Omental fat pad (tissue), 4 donors: ENCODE data around the gene PSORS1C2. TPM values are rescaled to one million over a fixed set of nuclear protein-coding genes. Genes with fewer than 3 reads are reported as not detected.

ENCODE experiments used
- ATAC-seq: fragments of 150-250 bp; one replicate; pipeline ENCODE4 v1.9.1; 2016; ENCODE audit warnings: mild to moderate bottlenecking, moderate library complexity; ENCODE audit not compliant: low FRiP score
- DNase-seq: peaks from one replicate; pipeline ENCODE4 v3.0.0-alpha.2; 2019; ENCODE audit warnings: low spot score
- total RNA-seq, 4 donors: library from RNA; depleted of rRNA; stranded (reverse); fragments of >200 nt; gene quantifications; one replicate each; pipeline ENCODE4 v1.1.0, GENCODE V29; 2016
- TF ChIP-seq, protein P1 (sequence below), 3 donors: fragments of 450-650 bp; IDR thresholded peaks; one replicate each; pipeline ENCODE4 v1.5.1; 2016 to 2017; ENCODE audit warnings: antibody characterized with exemption in 3 of 3, mild to moderate bottlenecking in 3 of 3, moderate library complexity in 2 of 3

PSORS1C2 gene
- total RNA-seq, 4 donors from 2014 or later = not detected

DNA sequence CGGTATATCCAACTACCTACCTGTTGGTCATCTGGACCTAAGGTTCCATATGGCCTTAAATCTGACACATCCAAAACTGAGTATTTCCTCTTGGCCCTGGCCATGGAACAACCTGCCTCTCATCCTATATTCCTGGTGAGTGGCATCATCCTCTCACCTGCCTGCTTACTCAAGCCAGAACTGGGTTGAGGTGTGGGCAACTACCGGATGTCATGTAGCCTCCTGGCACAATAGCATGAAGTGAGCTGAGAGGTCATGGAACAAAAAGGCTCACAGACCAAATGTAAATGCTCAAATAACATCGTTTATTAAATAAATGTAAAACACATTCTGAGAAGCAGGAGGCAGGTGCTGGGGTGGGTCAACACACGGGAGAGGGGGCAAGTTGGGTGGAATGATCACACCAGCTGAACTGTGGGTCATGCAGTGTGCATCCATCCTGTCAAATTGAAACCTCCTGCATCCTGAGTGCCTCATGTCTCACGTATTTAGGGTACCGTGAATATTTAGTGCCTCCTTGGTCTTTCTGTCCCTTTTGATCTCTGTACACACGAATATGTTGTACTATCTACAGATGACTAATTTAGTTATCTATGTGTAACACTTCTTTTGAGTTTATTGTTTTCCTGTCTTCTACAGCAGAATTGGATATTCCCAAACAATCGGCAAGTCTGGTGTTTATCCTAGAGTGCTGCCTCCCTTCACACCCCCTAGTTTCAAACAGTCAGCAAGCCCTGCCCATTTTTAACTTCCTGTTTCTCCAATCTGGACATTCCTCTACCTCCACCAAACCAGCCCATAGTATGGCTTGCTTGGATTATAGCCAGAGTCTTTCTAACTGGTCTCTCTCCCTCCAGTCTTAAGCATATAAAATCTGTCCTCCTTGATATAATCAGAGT is 39.5 kb upstream of the PSORS1C2 start:
- TF ChIP-seq, protein P1, sequence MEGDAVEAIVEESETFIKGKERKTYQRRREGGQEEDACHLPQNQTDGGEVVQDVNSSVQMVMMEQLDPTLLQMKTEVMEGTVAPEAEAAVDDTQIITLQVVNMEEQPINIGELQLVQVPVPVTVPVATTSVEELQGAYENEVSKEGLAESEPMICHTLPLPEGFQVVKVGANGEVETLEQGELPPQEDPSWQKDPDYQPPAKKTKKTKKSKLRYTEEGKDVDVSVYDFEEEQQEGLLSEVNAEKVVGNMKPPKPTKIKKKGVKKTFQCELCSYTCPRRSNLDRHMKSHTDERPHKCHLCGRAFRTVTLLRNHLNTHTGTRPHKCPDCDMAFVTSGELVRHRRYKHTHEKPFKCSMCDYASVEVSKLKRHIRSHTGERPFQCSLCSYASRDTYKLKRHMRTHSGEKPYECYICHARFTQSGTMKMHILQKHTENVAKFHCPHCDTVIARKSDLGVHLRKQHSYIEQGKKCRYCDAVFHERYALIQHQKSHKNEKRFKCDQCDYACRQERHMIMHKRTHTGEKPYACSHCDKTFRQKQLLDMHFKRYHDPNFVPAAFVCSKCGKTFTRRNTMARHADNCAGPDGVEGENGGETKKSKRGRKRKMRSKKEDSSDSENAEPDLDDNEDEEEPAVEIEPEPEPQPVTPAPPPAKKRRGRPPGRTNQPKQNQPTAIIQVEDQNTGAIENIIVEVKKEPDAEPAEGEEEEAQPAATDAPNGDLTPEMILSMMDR (IDR thresholded peaks at IDR 0.05) = no peak
- ATAC-seq = no peak
- DNase-seq = no peak

DNA sequence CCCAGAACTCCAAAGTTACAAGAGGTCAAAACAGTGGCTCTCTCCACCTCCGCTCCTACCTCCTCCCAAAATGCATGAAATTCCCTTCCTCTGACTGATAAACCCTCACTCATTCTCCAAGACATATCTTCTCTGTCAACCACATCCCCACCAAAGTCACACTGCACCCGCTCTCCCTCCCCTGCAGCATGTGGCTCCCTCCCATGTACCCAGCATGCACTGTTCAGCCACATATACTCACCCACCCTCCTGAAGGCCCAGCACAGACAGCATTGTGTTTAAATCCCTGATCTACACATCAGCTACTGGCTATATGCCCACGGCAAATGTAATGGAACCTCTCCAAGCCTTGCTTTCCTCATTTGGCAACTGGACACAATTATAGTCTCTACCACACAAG is 37.1 kb upstream of the PSORS1C2 start:
- no peak for DNase-seq
- no peak for ATAC-seq
- TF ChIP-seq, protein P1 (IDR thresholded peaks at IDR 0.05) = no peak

DNA sequence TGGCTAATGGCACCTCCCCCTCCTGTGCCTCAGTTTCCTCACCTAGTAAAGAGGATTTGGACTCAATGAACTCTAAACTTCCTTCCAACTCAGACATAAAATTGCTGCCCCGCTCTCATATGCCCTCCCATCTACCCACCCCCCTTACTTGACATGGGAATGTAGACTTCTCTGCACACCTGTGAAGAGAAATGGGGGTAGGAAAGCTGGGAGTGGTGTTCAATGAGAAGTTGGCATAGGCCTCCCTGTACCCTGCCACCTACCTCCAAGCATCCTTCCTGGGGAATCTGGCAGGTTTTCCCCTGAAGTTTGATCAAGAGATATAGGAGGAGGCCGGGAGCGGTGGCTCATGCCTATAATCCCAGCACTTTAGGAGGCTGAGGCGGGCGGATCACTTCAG is 35.5 kb upstream of the PSORS1C2 start:
- no peak for ATAC-seq
- DNase-seq = no peak
- TF ChIP-seq, protein P1 (IDR thresholded peaks at IDR 0.05) = no peak

DNA sequence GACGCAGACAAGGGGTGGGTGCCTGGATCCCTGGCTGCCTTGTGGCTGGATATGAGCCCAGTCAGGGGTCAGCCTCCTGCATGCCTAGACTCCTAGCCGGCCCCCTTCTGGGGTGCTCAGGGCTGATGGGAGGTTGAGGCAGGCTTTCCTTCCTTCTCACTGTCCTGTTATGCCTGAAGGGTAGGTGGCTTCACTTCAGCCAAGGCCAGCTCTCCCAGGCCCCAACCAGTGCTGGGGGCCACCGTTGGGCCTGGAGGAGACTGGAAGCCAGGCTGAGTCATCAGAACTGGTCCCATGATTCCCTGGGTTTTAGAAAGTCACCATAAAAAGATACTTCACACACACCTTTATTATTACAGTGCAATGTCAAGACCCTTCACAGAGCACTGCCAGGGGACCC is 34.5 kb upstream of the PSORS1C2 start:
- DNase-seq (no peak), ATAC-seq (no peak)
- TF ChIP-seq, protein P1 (IDR thresholded peaks at IDR 0.05) = no peak

DNA sequence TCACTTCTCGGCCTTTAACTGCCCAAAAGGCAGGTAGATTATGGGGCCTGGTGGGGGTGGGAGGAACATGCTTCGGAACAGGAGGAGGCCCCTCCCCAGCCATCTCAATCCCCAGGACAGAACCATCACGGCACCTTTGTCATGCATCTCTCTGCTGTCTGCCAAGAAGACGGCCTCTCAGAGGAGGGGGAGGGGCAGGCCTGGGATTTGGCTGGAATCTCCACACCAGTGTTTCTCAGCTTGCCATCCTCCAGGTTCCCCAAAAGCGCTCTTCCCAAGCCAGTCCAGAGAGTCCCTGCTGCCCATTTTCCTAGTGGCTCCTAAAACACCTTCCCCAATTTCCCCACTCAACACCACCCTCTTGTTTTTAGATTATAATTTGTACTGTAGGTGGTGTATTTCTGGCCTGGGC is 34.1 kb upstream of the PSORS1C2 start:
- TF ChIP-seq, protein P1 (IDR thresholded peaks at IDR 0.05) = no peak
- ATAC-seq (no peak), DNase-seq (no peak)

DNA sequence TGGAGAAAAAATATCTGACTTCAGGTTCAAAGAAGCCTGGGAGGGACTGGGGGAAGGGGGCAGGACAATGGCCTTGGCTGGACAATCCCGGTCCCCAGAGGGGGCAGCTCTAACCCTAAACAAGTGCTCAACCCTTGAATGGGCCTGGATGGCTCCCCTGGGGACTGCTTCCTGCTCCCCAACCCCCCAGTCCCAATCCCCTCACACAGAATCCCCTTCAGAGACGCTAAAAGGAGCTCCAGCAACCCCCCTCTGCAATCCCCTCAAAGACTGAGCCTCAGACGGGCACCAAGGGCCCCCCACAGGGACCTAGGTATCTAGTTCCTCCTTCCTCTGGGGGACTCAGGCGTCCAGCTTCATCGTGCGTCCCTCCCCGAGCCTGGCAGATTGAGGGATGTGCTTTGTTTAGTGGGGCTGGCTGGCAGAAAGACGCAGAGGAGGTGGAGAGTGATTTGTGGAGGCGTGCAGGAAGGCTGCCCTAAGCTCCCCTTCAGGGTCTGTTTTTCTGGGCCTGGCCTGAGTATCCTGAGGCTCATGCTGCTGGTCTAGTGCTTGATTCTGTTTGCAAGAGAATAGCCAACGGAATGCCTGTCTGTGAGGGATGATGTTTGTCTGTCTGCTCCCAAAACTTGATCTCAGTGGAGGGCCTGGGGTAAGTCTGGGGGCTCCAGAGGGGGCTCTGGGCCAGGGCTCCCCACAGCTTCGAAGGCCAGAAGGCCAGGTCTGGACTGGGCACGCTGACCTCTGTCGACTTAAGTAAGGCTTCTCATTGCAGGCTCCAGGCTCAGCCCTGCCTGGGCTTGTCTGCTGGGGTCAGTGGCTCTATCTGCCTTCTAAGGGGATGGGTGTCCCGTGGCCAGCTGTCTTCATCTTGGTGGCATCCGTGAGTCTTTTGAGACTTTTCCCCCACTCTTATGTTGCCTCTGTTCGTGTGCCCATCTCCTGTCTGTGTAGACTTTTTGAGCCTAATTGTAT is 33.4 kb upstream of the PSORS1C2 start:
- TF ChIP-seq, protein P1 (IDR thresholded peaks at IDR 0.05) = no peak
- DNase-seq = no peak

More for the DNA sequence above, 33.4 kb upstream of the PSORS1C2 start:
- ATAC-seq = no peak
